Spleen (tissue), 11 donors: ENCODE measurements around the gene CIAPIN1. TPM values are rescaled to one million over a fixed set of nuclear protein-coding genes. Genes with fewer than 3 reads are reported as not detected.
A peak's percentile ranks its signal among the peaks of the same experiment; 100 is the strongest.

Experiments
- DNase-seq: peaks from one replicate; pipeline ENCODE4 v3.0.0-alpha.2; 2020
- H3K27ac ChIP-seq, 8 donors: fragments of 200-600 bp; sonication (generic) in 7 of 8; 1 replicate in 4 of 8; 2 replicates in 4 of 8; pipeline versions ENCODE4 v1.5.0 to v1.8.0; 2016 to 2021; ENCODE audit warnings: inconsistent platforms in 4 of 8, mild to moderate bottlenecking in 4 of 8, moderate library complexity in 1 of 8
- H3K27me3 ChIP-seq, 7 donors: fragments of 200-600 bp; sonication (generic) in 6 of 7; replicated peaks in 1 of 7; 1 replicate in 4 of 7; 2 replicates in 3 of 7; pipeline versions ENCODE4 v1.5.0 to v1.8.0; 2016 to 2021; ENCODE audit warnings: inconsistent platforms in 3 of 7, mild to moderate bottlenecking in 1 of 7
- H3K36me3 ChIP-seq, 6 donors: fragments of 200-600 bp; sonication (generic) in 5 of 6; 1 replicate in 4 of 6; 2 replicates in 2 of 6; pipeline versions ENCODE4 v1.5.0 to v1.8.0; 2016 to 2021; ENCODE audit warnings: inconsistent platforms in 2 of 6
- H3K4me1 ChIP-seq, 6 donors: fragments of 200-600 bp; sonication (generic) in 5 of 6; 1 replicate in 3 of 6; 2 replicates in 3 of 6; pipeline versions ENCODE4 v1.5.0 to v1.8.0; 2016 to 2021; ENCODE audit warnings: inconsistent platforms in 3 of 6
- H3K4me3 ChIP-seq, 8 donors: fragments of 200-600 bp; sonication (generic) in 7 of 8; 1 replicate in 4 of 8; 2 replicates in 4 of 8; pipeline versions ENCODE4 v1.5.0 to v1.8.0; 2016 to 2021; ENCODE audit warnings: inconsistent platforms in 4 of 8, mild to moderate bottlenecking in 4 of 8, moderate library complexity in 2 of 8
- H3K9me3 ChIP-seq, 8 donors: fragments of 200-600 bp; sonication (generic) in 7 of 8; 1 replicate in 4 of 8; 2 replicates in 4 of 8; pipeline versions ENCODE4 v1.5.0 to v1.8.0; 2016 to 2021; ENCODE audit warnings: inconsistent platforms in 4 of 8
- CTCF ChIP-seq, 11 experiments: fragments of 200-600 bp in 7 of 11; fragments of 450-650 bp in 4 of 11; sonication (generic) in 4 of 11; IDR thresholded peaks in 8 of 11; conservative IDR thresholded peaks in 3 of 11; 1 replicate in 7 of 11; 2 replicates in 4 of 11; pipeline versions ENCODE4 v1.4.0 to v1.8.0; 2016 to 2021; ENCODE audit warnings: antibody characterized with exemption in 11 of 11, inconsistent platforms in 4 of 11, mild to moderate bottlenecking in 1 of 11
- POLR2A ChIP-seq, 3 donors: fragments of 450-650 bp; IDR thresholded peaks; one replicate each; pipeline ENCODE4 v1.5.1; 2017; ENCODE audit warnings: antibody characterized with exemption in 3 of 3, mild to moderate bottlenecking in 1 of 3
- POLR2AphosphoS5 ChIP-seq, 3 donors: sonication (generic); formaldehyde crosslinking; IDR thresholded peaks; one replicate each; pipeline ENCODE4 v1.5.1; 2017; ENCODE audit warnings: antibody characterized with exemption in 3 of 3
- WGBS, 5 donors: extraction: QIAGEN DNeasy Blood & Tissue Kit in 3 of 5; methylation state at CpG; one replicate each; pipeline versions ENCODE4 v1.1.5 to v1.1.7; 2013 to 2018; 5-methylcytosine and 5-hydroxymethylcytosine counted together
- intact Hi-C: fragments of 100-400 bp; cut with DNase I; formaldehyde crosslinking; loops from one replicate; pipeline ENCODE4 v1.15.0; 2023; ENCODE audit warnings: low total_unique reads
- polyA plus RNA-seq, 3 donors: library from polyadenylated mRNA; stranded (reverse); fragments of 200-250 nt; gene quantifications; one replicate each; pipeline ENCODE4 v1.2.1, GENCODE V29; 2013
- total RNA-seq, 7 donors: library from RNA; depleted of rRNA in 3 of 7; stranded (reverse); fragments of >200 nt in 3 of 7; fragmentation: NEBNext Ultra II Directional in 4 of 7; extraction: Animal tissue kit (Norgen Biotek cat#: 25700) in 4 of 7; gene quantifications; one replicate each; pipeline versions ENCODE4 v1.1.0 to v1.2.1, GENCODE V29; 2016 to 2021
- donor health status: healthy with polysubstance abuse.
- donor health status: DM: no; HTN: no; CAD: no; lungs with moderate emphysema.
- donor health status: DM: no; HTN: no; CAD: no.
- donor health status: Bipolar disorder and iron deficiency.
- donor health status: healthy.
- donor health status: DM: no; HTN: no; CAD: no.
- donor health status: DM: yes; HTN: yes; CAD: no.

CIAPIN1 gene
- total and polyA plus RNA-seq, 10 donors, result 19.6 to 39.8 (median 28.7) TPM

GRCh38 chr16:57483725-57484514, 36.7 kb upstream of the CIAPIN1 start:
- H3K4me1 ChIP-seq, result peaks cover 20 to 51% (median 43%) of the 10 kb centered on the region in 6 donors
- WGBS, 5 donors, result 84 to 91% (median 88%) methylated on average over 9 to 19 of the region's 19 CpGs
- H3K4me3 ChIP-seq, result no peak overlapping the region
- no peaks in the 10 kb centered on the region for H3K9me3 ChIP-seq
- TF ChIP-seq POLR2A (IDR thresholded peaks at IDR 0.05), result no peak
- no peak for TF ChIP-seq POLR2AphosphoS5 (IDR thresholded peaks at IDR 0.05)
- no peak for TF ChIP-seq CTCF (IDR thresholded peaks at IDR 0.05 in 8 of 11, conservative IDR thresholded peaks at IDR 0.05 in 3 of 11)
- no peaks in the 10 kb centered on the region for H3K36me3 ChIP-seq
- no peak overlapping the region for H3K27ac ChIP-seq
- H3K27me3 ChIP-seq, result peaks cover 0 to 28% (median 0%) of the 10 kb centered on the region in 7 donors
- peak; percentile 71 for DNase-seq
- intact Hi-C loops, result no loop called here

- Histone ChIP-seq H3K36me3 (no peaks in the 10 kb centered on the region), H3K27ac (no peak overlapping the region), H3K4me3 (no peak overlapping the region), H3K4me1 (peaks cover 20 to 60% (median 52%) of the 10 kb centered on the region in 6 donors), H3K9me3 (no peaks in the 10 kb centered on the region), H3K27me3 (peaks cover 0 to 29% (median 0%) of the 10 kb centered on the region in 7 donors)
- WGBS, 5 donors, result 75 to 90% (median 87%) methylated on average over 11 to 14 of the region's 14 CpGs
- intact Hi-C loops, result no loop called here
- peak; percentile 55 for DNase-seq
- no peak for TF ChIP-seq POLR2AphosphoS5 (IDR thresholded peaks at IDR 0.05)
- TF ChIP-seq POLR2A (IDR thresholded peaks at IDR 0.05), result no peak
- no peak for TF ChIP-seq CTCF (IDR thresholded peaks at IDR 0.05 in 8 of 11, conservative IDR thresholded peaks at IDR 0.05 in 3 of 11)
These were observed 35.8 kb upstream of the CIAPIN1 start for GRCh38 chr16:57482845-57483545.

- intact Hi-C loops, result no loop called here
- no peak for TF ChIP-seq CTCF (IDR thresholded peaks at IDR 0.05 in 8 of 11, conservative IDR thresholded peaks at IDR 0.05 in 3 of 11)
- no peak for TF ChIP-seq POLR2AphosphoS5 (IDR thresholded peaks at IDR 0.05)
- no peak for TF ChIP-seq POLR2A (IDR thresholded peaks at IDR 0.05)
- Histone ChIP-seq H3K4me1 (peaks cover 16 to 66% (median 57%) of the 10 kb centered on the region in 6 donors), H3K36me3 (no peaks in the 10 kb centered on the region), H3K4me3 (no peak overlapping the region), H3K27ac (peak overlapping the region in 1 of 8 donors; percentile 60), H3K9me3 (no peaks in the 10 kb centered on the region), H3K27me3 (peaks cover 0 to 29% (median 0%) of the 10 kb centered on the region in 7 donors)
- WGBS, 5 donors, result 80 to 92% (median 88%) methylated on average over 4 of the region's 4 CpGs
- DNase-seq, result no peak
These were observed 34.2 kb upstream of the CIAPIN1 start for GRCh38 chr16:57481421-57481820.

- 44 to 88% (median 76%) methylated on average over 5 to 6 of the region's 6 CpGs for WGBS, 5 donors
These were observed 33.6 kb upstream of the CIAPIN1 start for GRCh38 chr16:57480754-57481230.

More at GRCh38 chr16:57480754-57481230, 33.6 kb upstream of the CIAPIN1 start:
- peaks cover 0 to 25% (median 0%) of the 10 kb centered on the region in 7 donors for H3K27me3 ChIP-seq
- intact Hi-C loops, result no loop called here
- H3K9me3 ChIP-seq, result no peaks in the 10 kb centered on the region
- H3K4me1 ChIP-seq, result peaks cover 22 to 69% (median 60%) of the 10 kb centered on the region in 6 donors
- TF ChIP-seq POLR2A (IDR thresholded peaks at IDR 0.05) (no peak), POLR2AphosphoS5 (IDR thresholded peaks at IDR 0.05) (no peak), CTCF (IDR thresholded peaks at IDR 0.05 in 8 of 11, conservative IDR thresholded peaks at IDR 0.05 in 3 of 11) (no peak)
- peak; percentile 48 for DNase-seq
- no peak overlapping the region for H3K4me3 ChIP-seq
- H3K36me3 ChIP-seq, result no peaks in the 10 kb centered on the region
- H3K27ac ChIP-seq, result peak overlapping the region in 4 of 8 donors; percentile 45 to 60 (median 50)
